HCT116 (cell line): Measurements from ENCODE around the gene TBL1X.

Experiments used
- CEBPB ChIP-seq: IDR thresholded peaks from 2 replicates; pipeline ENCODE4 v1.6.1; 2012; ENCODE audit warnings: low read depth
- EGR1 ChIP-seq: IDR thresholded peaks from 2 replicates; pipeline ENCODE4 v1.6.1; 2012; ENCODE audit warnings: low read depth
- EZH2 ChIP-seq: fragments of 200-600 bp; sonication (generic); IDR thresholded peaks from 2 replicates; pipeline ENCODE4 v1.6.1; 2017; ENCODE audit warnings: antibody characterized with exemption, mixed run types
- EZH2phosphoT487 ChIP-seq: fragments of 200-600 bp; IDR thresholded peaks from 2 replicates; pipeline ENCODE4 v1.6.1; 2018; ENCODE audit warnings: antibody characterized with exemption, borderline replicate concordance
- JUND ChIP-seq: IDR thresholded peaks from 2 replicates; pipeline ENCODE4 v1.6.1; 2012
- POLR2A ChIP-seq: IDR thresholded peaks from 2 replicates; pipeline ENCODE4 v1.7.0; 2011; ENCODE audit warnings: borderline replicate concordance; ENCODE audit not compliant: insufficient read depth, insufficient read length; ENCODE audit errors: extremely low read depth
- POLR2AphosphoS5 ChIP-seq: IDR thresholded peaks from 2 replicates; pipeline ENCODE4 v1.6.1; 2011; ENCODE audit warnings: mild to moderate bottlenecking, low read depth, low read length, moderate library complexity
- RAD21 ChIP-seq: IDR thresholded peaks from 2 replicates; pipeline ENCODE4 v1.6.1; 2012; ENCODE audit warnings: low read depth, mild to moderate bottlenecking
- SP1 ChIP-seq: IDR thresholded peaks from 2 replicates; pipeline ENCODE4 v1.6.1; 2012; ENCODE audit warnings: low read depth
- ZNF274 ChIP-seq: fragments of 200-500 bp; sonication (Bioruptor generic); IDR thresholded peaks from 2 replicates; pipeline ENCODE4 v1.6.1; 2014; ENCODE audit warnings: mild to moderate bottlenecking, low read depth, low read length, inconsistent platforms
- TF ChIP-seq, protein P1 (sequence below), 3 experiments: fragments of 200-600 bp in 1 of 3; sonication (generic) in 1 of 3; IDR thresholded peaks in 2 of 3; conservative IDR thresholded peaks in 1 of 3; 2 replicates each; pipeline ENCODE4 v1.5.1; 2012 to 2017; ENCODE audit warnings: low read depth in 2 of 3, low read length in 2 of 3, antibody characterized with exemption in 1 of 3, borderline replicate concordance in 1 of 3, control low read depth in 1 of 3, mild to moderate bottlenecking in 1 of 3, mixed read lengths in 1 of 3, mixed run types in 1 of 3, moderate library complexity in 1 of 3; ENCODE audit not compliant: insufficient read depth in 1 of 3
- TF ChIP-seq, protein P2 (sequence below): IDR thresholded peaks from 2 replicates; pipeline ENCODE4 v1.6.1; 2011; ENCODE audit warnings: mild to moderate bottlenecking, low read length, moderate library complexity; ENCODE audit not compliant: insufficient replicate concordance; ENCODE audit errors: extremely low read depth

DNA sequence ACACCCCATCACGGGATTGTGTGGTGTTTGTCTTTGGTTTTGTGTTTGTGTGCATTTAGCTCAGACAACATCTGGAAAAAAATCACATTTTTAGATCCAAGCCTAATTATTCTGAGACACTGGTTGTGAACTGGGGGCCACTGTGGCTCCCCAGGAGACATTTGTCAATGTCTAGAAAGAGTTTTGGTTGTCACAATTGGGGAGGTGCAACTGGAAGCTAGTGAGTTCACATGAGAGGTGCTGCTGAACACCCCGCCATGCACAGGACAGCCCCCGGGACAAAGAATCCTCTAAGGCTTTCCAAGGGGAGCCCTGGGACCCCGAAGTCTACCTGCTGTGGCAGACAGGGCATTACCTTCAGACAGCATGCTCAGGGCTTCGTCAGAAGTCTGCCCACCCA is 274.3 kb downstream of the TBL1X start:
- no peak for TF ChIP-seq SP1
- TF ChIP-seq, protein P1, sequence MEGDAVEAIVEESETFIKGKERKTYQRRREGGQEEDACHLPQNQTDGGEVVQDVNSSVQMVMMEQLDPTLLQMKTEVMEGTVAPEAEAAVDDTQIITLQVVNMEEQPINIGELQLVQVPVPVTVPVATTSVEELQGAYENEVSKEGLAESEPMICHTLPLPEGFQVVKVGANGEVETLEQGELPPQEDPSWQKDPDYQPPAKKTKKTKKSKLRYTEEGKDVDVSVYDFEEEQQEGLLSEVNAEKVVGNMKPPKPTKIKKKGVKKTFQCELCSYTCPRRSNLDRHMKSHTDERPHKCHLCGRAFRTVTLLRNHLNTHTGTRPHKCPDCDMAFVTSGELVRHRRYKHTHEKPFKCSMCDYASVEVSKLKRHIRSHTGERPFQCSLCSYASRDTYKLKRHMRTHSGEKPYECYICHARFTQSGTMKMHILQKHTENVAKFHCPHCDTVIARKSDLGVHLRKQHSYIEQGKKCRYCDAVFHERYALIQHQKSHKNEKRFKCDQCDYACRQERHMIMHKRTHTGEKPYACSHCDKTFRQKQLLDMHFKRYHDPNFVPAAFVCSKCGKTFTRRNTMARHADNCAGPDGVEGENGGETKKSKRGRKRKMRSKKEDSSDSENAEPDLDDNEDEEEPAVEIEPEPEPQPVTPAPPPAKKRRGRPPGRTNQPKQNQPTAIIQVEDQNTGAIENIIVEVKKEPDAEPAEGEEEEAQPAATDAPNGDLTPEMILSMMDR (IDR thresholded peaks at IDR 0.05 in 2 of 3, conservative IDR thresholded peaks at IDR 0.05 in 1 of 3; ENCODE audit: borderline replicate concordance in 1 of 3, insufficient read depth in 1 of 3, low read depth in 2 of 3, low read length in 2 of 3) = no peak
- no peak for TF ChIP-seq ZNF274
- TF ChIP-seq JUND = no peak
- no peak for TF ChIP-seq POLR2A
- TF ChIP-seq EGR1 = no peak
- TF ChIP-seq POLR2AphosphoS5 = no peak
- TF ChIP-seq EZH2 = no peak
- no peak for TF ChIP-seq RAD21
- no peak for TF ChIP-seq CEBPB
- no peak for TF ChIP-seq EZH2phosphoT487
- TF ChIP-seq, protein P2, sequence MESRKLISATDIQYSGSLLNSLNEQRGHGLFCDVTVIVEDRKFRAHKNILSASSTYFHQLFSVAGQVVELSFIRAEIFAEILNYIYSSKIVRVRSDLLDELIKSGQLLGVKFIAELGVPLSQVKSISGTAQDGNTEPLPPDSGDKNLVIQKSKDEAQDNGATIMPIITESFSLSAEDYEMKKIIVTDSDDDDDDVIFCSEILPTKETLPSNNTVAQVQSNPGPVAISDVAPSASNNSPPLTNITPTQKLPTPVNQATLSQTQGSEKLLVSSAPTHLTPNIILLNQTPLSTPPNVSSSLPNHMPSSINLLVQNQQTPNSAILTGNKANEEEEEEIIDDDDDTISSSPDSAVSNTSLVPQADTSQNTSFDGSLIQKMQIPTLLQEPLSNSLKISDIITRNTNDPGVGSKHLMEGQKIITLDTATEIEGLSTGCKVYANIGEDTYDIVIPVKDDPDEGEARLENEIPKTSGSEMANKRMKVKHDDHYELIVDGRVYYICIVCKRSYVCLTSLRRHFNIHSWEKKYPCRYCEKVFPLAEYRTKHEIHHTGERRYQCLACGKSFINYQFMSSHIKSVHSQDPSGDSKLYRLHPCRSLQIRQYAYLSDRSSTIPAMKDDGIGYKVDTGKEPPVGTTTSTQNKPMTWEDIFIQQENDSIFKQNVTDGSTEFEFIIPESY = no peak
